Adrenal gland (tissue), 19 donors: ENCODE data around the gene SLC25A5. TPM values are rescaled to one million over a fixed set of nuclear protein-coding genes. Genes with fewer than 3 reads are reported as not detected.

Experiments
- DNase-seq, 7 donors: peaks; one replicate each; pipeline ENCODE4 v3.0.0-alpha.2; 2019 to 2020
- H3K27ac ChIP-seq, 5 donors: fragments of 200-600 bp; sonication (generic) in 4 of 5; 1 replicate in 3 of 5; 2 replicates in 2 of 5; pipeline versions ENCODE4 v1.5.1 to v1.8.0; 2016 to 2020; ENCODE audit warnings: mild to moderate bottlenecking in 1 of 5
- H3K27me3 ChIP-seq: fragments of 200-600 bp; 2 replicates; pipeline ENCODE4 v1.8.0; 2021
- H3K36me3 ChIP-seq, 2 donors: fragments of 200-600 bp; replicated peaks in 1 of 2; 1 replicate in 1 of 2; 2 replicates in 1 of 2; pipeline versions ENCODE4 v1.5.1 to v1.8.0; 2018 to 2022
- H3K4me1 ChIP-seq, 2 donors: fragments of 200-600 bp; replicated peaks in 1 of 2; 1 replicate in 1 of 2; 2 replicates in 1 of 2; pipeline versions ENCODE4 v1.5.1 to v1.8.0; 2018 to 2021
- H3K4me3 ChIP-seq, 4 donors: fragments of 200-600 bp; sonication (generic) in 3 of 4; one replicate each; pipeline ENCODE4 v1.5.1; 2016 to 2018
- H3K9me3 ChIP-seq, 3 donors: fragments of 200-600 bp; sonication (generic) in 1 of 3; replicated peaks in 1 of 3; 1 replicate in 2 of 3; 2 replicates in 1 of 3; pipeline versions ENCODE4 v1.5.1 to v1.8.0; 2016 to 2021
- CTCF ChIP-seq, 6 experiments: fragments of 450-650 bp in 4 of 6; fragments of 200-600 bp in 2 of 6; sonication (generic) in 1 of 6; IDR thresholded peaks; 1 replicate in 5 of 6; 2 replicates in 1 of 6; pipeline versions ENCODE4 v1.5.1 to v1.8.0; 2016 to 2021; ENCODE audit warnings: antibody characterized with exemption in 6 of 6, mild to moderate bottlenecking in 2 of 6, moderate library complexity in 1 of 6
- POLR2A ChIP-seq, 2 donors: fragments of 450-650 bp; IDR thresholded peaks; one replicate each; pipeline ENCODE4 v1.6.1; 2017; ENCODE audit warnings: antibody characterized with exemption in 2 of 2, mild to moderate bottlenecking in 2 of 2, moderate library complexity in 1 of 2
- WGBS, 4 donors: extraction: QIAGEN DNeasy Blood & Tissue Kit in 2 of 4; methylation state at CpG; one replicate each; pipeline versions ENCODE4 v1.1.5 to v1.1.7; 2013 to 2017; 5-methylcytosine and 5-hydroxymethylcytosine counted together
- intact Hi-C, 2 donors: fragments of 100-400 bp; cut with DNase I; formaldehyde crosslinking; loops; one replicate each; pipeline versions ENCODE4 v1.14.1 to v1.15.0; 2022 to 2023
- long read RNA-seq, 10 donors: library from polyadenylated mRNA in 3 of 10; unstranded in 2 of 10; stranded (forward) in 1 of 10; transcript quantifications; one replicate each; pipeline ENCODE4 v2.0.0 and lab custom pipeline, GENCODE V29; 2021 to 2026
- polyA plus RNA-seq, 3 donors: library from polyadenylated mRNA; stranded (reverse); fragments of 200-250 nt in 2 of 3; fragments of 350-450 nt in 1 of 3; fragmentation: Illumina TruSeq in 1 of 3; extraction: RNeasy Lipid Tissue Mini Kit (QIAGEN cat#74804) in 1 of 3; gene quantifications; one replicate each; pipeline ENCODE4 v1.2.3, GENCODE V29; 2013 to 2014
- total RNA-seq, 9 donors: library from RNA; depleted of rRNA in 4 of 9; stranded (reverse); fragments of >200 nt in 4 of 9; fragments of 120-200 nt in 1 of 9; fragmentation: NEBNext Ultra II Directional in 1 of 9; extraction: Animal tissue kit (Norgen Biotek cat#: 25700) in 1 of 9; gene quantifications; one replicate each; pipeline versions ENCODE4 v1.1.0 to v1.2.4, GENCODE V29; 2013 to 2023
- donor health status: healthy with polysubstance abuse.
- donor health status: Bipolar disorder and iron deficiency.
- donor health status: DM: yes; HTN: yes; CAD: no.
- donor health status: DM: no; HTN: no; CAD: no.
- donor health status: DM: no; HTN: no; CAD: no.
- donor health status: DM: yes; HTN: yes; CAD: no.

SLC25A5 gene
- 100 to 1,000 TPM; 102 to 313 (median 221) TPM for total RNA-seq
- polyA plus RNA-seq, result 100 to 1,000 TPM in 1 of 3 donors, 10 to 100 TPM in 2; 65.2 to 245 (median 77.5) TPM
- long read RNA-seq, donor 1, transcript SLC25A5-201 (4 exons, 1,274 nt), result major isoform, 148 of 295 reads
- long read RNA-seq, donor 1, transcript SLC25A5-203 (2 exons, 433 nt), result minor isoform, 59 of 295 reads
- long read RNA-seq, donor 1, partial matches to known transcripts, result 88 of 295 reads
- long read RNA-seq, donor 1, other reads (novel, unspliced or antisense), result 0 of 295 reads
- long read RNA-seq, donor 2, transcript SLC25A5-203 (2 exons, 433 nt), result minor isoform, 40 of 163 reads
- long read RNA-seq, donor 2, transcript SLC25A5-201 (4 exons, 1,274 nt), result major isoform, 66 of 163 reads
- long read RNA-seq, donor 2, partial matches to known transcripts, result 57 of 163 reads
- long read RNA-seq, donor 2, other reads (novel, unspliced or antisense), result 0 of 163 reads
- long read RNA-seq, donor 3, transcript SLC25A5-201 (4 exons, 1,274 nt), result major isoform, 108 of 183 reads
- long read RNA-seq, donor 3, transcript SLC25A5-203 (2 exons, 433 nt), result minor isoform, 41 of 183 reads
- long read RNA-seq, donor 3, partial matches to known transcripts, result 34 of 183 reads
- long read RNA-seq, donor 3, other reads (novel, unspliced or antisense), result 0 of 183 reads
- long read RNA-seq, donor 4, transcript SLC25A5-201 (4 exons, 1,274 nt), result major isoform, 184 of 203 reads
- long read RNA-seq, donor 4, partial matches to known transcripts, result 3 of 203 reads
- long read RNA-seq, donor 4, other reads (novel, unspliced or antisense), result 15 of 203 reads
- long read RNA-seq, donor 5, transcript SLC25A5-201 (4 exons, 1,274 nt), result major isoform, 216 of 246 reads
- long read RNA-seq, donor 5, partial matches to known transcripts, result 3 of 246 reads
- long read RNA-seq, donor 5, other reads (novel, unspliced or antisense), result 27 of 246 reads
- long read RNA-seq, donor 6, transcript SLC25A5-201 (4 exons, 1,274 nt), result major isoform, 132 of 178 reads
- long read RNA-seq, donor 6, partial matches to known transcripts, result 5 of 178 reads
- long read RNA-seq, donor 6, other reads (novel, unspliced or antisense), result 39 of 178 reads
- long read RNA-seq, donor 7, transcript SLC25A5-201 (4 exons, 1,274 nt), result major isoform, 63 of 133 reads
- long read RNA-seq, donor 7, transcript SLC25A5-203 (2 exons, 433 nt), result minor isoform, 30 of 133 reads
- long read RNA-seq, donor 7, partial matches to known transcripts, result 40 of 133 reads
- long read RNA-seq, donor 7, other reads (novel, unspliced or antisense), result 0 of 133 reads
- long read RNA-seq, donor 8, transcript SLC25A5-201 (4 exons, 1,274 nt), result major isoform, 116 of 241 reads
- long read RNA-seq, donor 8, transcript SLC25A5-203 (2 exons, 433 nt), result minor isoform, 72 of 241 reads
- long read RNA-seq, donor 8, partial matches to known transcripts, result 53 of 241 reads
- long read RNA-seq, donor 8, other reads (novel, unspliced or antisense), result 0 of 241 reads
- long read RNA-seq, donor 9, transcript SLC25A5-201 (4 exons, 1,274 nt), result major isoform, 112 of 231 reads
- long read RNA-seq, donor 9, transcript SLC25A5-203 (2 exons, 433 nt), result minor isoform, 47 of 231 reads
- long read RNA-seq, donor 9, partial matches to known transcripts, result 72 of 231 reads
- long read RNA-seq, donor 9, other reads (novel, unspliced or antisense), result 0 of 231 reads
- long read RNA-seq, donor 10, transcript SLC25A5-201 (4 exons, 1,274 nt), result major isoform, 78 of 141 reads
- long read RNA-seq, donor 10, partial matches to known transcripts, result 59 of 141 reads
- long read RNA-seq, donor 10, other reads (novel, unspliced or antisense), result 0 of 141 reads

- 2 to 40% (median 21%) methylated on average over 8 to 46 of the region's 46 CpGs for WGBS, 4 donors
Observed at GRCh38 chrX:119467842-119468550, at the start of gene SLC25A5. Gene SLC25A5, plus strand, starts transcription at chrX:119468444. Its CDS starts 72 bp downstream, at chrX:119468516.

GRCh38 chrX:119419146-119419545 is 49.1 kb upstream of the SLC25A5 start:
- no peaks in the 10 kb centered on the region for H3K27me3 ChIP-seq
- no peaks in the 10 kb centered on the region for H3K9me3 ChIP-seq
- H3K4me1 ChIP-seq, result no peaks in the 10 kb centered on the region
- H3K4me3 ChIP-seq, result no peak overlapping the region
- 71 to 89% (median 82%) methylated on average over 3 to 4 of the region's 4 CpGs for WGBS, 4 donors
- no peak for DNase-seq
- intact Hi-C loops, result no loop called here
- H3K36me3 ChIP-seq, result no peaks in the 10 kb centered on the region
- no peak overlapping the region for H3K27ac ChIP-seq
- TF ChIP-seq POLR2A (IDR thresholded peaks at IDR 0.05), result no peak
- TF ChIP-seq CTCF (IDR thresholded peaks at IDR 0.05), result no peak

More at GRCh38 chrX:119467842-119468550, at the start of gene SLC25A5:
- Histone ChIP-seq H3K36me3 (peaks cover 0 to 9% of the 10 kb centered on the region in 2 donors), H3K4me1 (no peaks in the 10 kb centered on the region), H3K27ac (peak within 1 kb of the TSS; percentile 88 to 97 (median 93)), H3K27me3 (no peaks in the 10 kb centered on the region), H3K4me3 (peak within 1 kb of the TSS; percentile 50 to 86 (median 72)), H3K9me3 (no peaks in the 10 kb centered on the region)
- intact Hi-C loops, result no loop called here
- DNase-seq, result peak; percentile 79 to 86 (median 83)
- TF ChIP-seq POLR2A (IDR thresholded peaks at IDR 0.05) (peak; percentile 88 to 94), CTCF (IDR thresholded peaks at IDR 0.05) (no peak)

GRCh38 chrX:119419898-119420297 is 48.3 kb upstream of the SLC25A5 start:
- Histone ChIP-seq H3K27ac (no peak overlapping the region), H3K4me3 (no peak overlapping the region), H3K27me3 (no peaks in the 10 kb centered on the region), H3K4me1 (no peaks in the 10 kb centered on the region), H3K36me3 (no peaks in the 10 kb centered on the region), H3K9me3 (no peaks in the 10 kb centered on the region)
- no peak for TF ChIP-seq CTCF (IDR thresholded peaks at IDR 0.05)
- intact Hi-C loops, result no loop called here
- 76 to 92% (median 88%) methylated on average over 2 of the region's 2 CpGs for WGBS, 4 donors
- DNase-seq, result no peak
